Measurements from ENCODE around the gene RPA1.

GRCh38 chr17:1912146-1912545 is 82.3 kb downstream of the RPA1 start:
- TF ChIP-seq, protein P1, sequence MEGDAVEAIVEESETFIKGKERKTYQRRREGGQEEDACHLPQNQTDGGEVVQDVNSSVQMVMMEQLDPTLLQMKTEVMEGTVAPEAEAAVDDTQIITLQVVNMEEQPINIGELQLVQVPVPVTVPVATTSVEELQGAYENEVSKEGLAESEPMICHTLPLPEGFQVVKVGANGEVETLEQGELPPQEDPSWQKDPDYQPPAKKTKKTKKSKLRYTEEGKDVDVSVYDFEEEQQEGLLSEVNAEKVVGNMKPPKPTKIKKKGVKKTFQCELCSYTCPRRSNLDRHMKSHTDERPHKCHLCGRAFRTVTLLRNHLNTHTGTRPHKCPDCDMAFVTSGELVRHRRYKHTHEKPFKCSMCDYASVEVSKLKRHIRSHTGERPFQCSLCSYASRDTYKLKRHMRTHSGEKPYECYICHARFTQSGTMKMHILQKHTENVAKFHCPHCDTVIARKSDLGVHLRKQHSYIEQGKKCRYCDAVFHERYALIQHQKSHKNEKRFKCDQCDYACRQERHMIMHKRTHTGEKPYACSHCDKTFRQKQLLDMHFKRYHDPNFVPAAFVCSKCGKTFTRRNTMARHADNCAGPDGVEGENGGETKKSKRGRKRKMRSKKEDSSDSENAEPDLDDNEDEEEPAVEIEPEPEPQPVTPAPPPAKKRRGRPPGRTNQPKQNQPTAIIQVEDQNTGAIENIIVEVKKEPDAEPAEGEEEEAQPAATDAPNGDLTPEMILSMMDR (conservative IDR thresholded peaks at IDR 0.05), result no peak
- TF ChIP-seq EZH2 (IDR thresholded peaks at IDR 0.05; ENCODE audit: low read depth), result no peak

All from PC-9 (cell line).